CD4-positive, alpha-beta T cell treated with Interleukin-6 for 4 hours (primary cell): ENCODE measurements around the gene RUSC2.
"Not testable (repeated sequence)": the region's sequence is repeated elsewhere in the genome, so short reads cannot be mapped to it uniquely, and the experiment has no call there.

Source experiments
- DNase-seq: peaks from one replicate; pipeline ENCODE4 v3.0.0-alpha.2; 2020; ENCODE audit warnings: mixed read lengths

Gene RUSC2

DNA sequence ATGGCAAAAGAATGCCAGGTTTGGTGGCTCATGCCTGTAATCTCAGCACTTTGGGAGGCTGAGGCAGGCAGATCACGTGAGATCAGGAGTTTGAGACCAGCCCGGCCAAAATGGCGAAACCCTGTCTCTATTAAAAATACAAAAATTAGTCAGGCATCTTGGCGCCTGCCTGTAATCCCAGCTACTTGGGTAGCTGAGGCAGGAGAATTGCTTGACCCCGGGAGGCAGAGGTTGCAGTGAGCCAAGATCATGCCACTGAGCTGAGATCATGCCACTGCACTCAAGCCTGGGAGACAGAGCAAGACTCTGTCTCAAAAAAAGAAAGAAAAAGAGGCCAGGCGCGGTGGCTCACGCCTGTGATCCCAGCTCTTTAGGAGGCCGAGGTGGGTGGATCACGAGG lies 8.3 kb downstream of the RUSC2 start:
- DNase-seq = not testable (repeated sequence)

DNA sequence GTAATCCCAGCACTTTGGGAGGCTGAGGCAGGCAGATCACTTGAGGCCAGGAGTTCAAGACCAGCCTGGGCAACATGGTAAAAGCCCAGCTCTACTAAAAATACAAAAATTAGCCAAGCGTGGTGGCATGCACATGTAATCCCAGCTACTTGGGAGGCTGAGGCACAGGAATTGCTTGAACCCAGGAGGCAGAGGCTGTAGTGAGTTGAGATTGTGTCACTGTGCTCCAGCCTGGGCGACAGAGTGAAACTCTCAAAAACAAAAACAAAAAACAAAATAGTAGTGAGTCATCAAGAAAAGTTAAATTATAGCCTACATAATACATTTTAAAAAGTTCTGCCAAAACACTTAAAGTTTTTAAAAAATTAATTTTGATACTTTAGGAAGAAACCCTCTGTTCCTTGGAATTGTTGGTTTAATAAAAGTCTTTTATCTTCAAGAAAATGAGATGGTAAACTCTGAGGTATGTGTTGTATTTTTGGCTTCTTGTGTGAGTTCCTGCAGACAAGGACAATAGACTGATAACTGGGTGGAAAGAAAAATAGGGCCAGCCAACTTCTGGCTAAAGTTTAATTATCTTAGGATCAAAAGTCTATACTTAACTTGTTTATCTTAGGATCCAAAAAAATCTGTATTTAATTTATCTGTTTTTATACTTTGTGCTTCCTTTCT lies 9.3 kb downstream of the RUSC2 start:
- no peak for DNase-seq

DNA sequence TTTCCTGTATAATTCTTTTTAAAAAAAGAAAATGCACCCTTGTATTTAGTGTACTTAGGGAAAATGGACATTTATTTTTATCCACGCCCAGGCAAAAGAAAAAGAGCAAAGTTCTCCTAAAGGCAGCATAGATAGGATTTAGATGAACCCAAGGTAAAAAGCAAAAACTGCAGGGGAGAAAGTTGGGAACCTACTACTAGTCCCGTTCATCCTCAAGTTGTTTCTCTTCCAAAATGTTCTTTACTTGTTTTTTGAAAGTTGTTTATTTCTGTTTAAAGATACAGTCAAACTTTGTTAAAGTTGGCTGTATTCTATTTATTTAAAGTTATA lies 9.8 kb downstream of the RUSC2 start:
- DNase-seq = no peak

DNA sequence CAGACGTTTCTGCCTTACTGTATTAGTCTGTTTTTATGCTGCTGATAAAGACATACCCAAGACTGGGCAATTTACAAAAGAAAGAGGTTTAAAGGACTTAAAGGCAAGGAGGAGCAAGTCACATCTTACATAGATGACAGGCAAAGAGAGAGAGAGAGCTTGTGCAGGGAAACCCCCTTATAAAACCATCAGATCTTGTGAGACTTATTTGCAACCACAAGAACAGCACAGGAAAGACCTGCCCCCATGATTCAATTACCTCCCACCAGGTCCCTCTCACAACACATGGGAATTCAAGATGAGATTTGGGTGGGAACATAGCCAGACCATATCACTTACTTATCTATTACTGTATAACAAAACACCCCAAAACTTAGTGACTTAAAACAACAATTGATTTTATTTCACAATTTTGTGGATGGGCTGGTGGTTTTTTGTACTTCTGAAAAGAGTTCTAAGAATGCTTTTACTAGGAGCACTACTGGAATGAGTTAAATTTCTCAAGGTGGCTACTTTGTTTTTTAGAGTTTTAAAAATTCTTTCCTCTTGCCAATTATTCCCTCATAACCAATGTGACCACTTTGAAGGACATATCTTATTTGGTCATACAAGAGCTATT lies 10.3 kb downstream of the RUSC2 start:
- DNase-seq = no peak

DNA sequence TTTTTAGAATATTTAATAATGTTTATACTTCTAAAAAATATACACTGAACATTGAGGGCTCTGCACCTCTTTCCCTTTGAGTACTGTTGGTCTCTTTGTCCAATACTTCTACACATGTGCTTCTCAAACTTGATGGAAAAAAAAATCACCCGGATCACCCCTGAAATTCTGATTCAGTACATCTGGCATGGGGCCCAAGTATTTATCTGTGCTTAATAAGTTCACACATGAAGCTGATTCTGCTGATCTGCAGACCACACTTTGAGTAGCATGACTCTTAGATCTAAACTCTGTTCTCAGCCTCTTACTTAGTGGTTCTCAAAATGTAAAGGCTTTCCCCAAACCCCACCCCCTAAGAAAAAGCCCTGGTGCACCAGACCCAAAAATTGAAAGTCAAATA lies 12.0 kb downstream of the RUSC2 start:
- DNase-seq = no peak

- DNase-seq = no peak
These were observed 16.4 kb downstream of the RUSC2 start for GRCh38 chr9:35506359-35506758.

- DNase-seq = no peak
These were observed 18.2 kb downstream of the RUSC2 start for GRCh38 chr9:35508069-35508468.

- DNase-seq = no peak
These were observed 20.5 kb downstream of the RUSC2 start for GRCh38 chr9:35510383-35510753.

DNA sequence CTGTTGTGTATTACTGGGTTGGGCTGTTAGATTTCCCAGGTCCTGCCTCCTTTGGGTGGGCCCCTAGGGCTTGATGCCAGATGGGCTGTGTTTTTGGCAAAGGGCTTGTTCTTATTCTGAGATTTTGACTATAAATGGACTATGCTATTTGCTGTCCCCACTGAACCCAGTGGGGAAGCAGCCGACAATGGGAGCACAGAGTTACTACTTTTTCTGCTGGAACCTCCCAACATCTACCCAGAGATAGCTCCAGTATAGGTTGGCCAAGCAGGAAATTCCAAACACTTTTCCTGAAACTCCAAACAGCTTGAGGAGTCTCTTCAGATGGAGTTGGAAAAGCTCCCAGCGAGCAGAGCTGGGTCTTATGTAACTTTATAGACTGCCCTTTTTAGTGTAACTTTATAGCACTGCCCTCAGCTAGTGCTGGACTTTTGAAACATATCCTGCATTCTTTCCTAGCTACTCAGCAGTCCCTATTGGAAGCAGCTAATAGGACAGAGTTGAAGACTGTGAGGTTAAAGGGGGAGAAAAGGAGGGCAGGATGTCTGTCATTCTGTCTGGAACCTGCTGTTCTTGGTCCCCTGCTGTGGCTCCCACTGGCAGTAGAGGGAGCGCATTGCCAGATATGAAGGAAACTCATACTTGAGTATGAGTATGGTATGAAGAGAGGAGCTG lies 21.0 kb downstream of the RUSC2 start:
- no peak for DNase-seq

DNA sequence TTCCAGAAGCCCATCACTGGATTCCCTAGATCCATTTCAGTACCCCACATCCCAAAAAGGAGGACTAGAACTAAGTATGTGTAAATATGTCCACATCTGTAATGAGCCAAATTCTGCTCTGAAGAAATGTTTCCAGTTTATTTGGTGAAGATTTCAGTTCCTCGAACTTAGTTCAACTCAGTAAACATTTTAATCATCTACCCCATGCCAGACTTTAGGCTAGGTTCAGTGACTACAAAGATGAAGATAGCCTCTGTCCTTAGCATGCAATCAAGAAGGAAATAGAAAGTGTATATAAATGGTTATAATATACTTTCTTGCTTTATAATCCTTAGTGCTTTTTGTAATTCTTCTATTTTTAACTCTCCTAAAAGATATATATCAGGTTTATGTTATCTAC lies 21.5 kb downstream of the RUSC2 start:
- DNase-seq = no peak

DNA sequence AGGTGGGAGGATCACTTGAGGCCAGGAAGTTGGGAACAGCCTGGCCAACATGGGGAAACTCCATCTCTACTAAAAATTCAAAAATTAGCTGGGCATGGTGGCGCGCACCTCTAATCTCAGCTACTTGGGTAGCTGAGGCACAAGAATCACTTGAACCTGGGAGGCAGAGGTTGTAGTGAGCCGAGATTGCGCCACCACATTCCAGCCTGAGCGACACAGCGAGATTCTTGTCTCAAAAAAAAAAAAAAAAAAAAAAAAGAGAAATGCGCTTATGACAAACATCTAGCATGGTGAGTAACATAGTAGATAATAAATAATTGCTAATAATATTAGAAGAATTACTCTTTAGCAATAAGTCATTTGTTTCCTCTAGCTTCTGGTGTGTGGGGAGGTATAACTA lies 25.9 kb downstream of the RUSC2 start:
- no peak for DNase-seq

DNA sequence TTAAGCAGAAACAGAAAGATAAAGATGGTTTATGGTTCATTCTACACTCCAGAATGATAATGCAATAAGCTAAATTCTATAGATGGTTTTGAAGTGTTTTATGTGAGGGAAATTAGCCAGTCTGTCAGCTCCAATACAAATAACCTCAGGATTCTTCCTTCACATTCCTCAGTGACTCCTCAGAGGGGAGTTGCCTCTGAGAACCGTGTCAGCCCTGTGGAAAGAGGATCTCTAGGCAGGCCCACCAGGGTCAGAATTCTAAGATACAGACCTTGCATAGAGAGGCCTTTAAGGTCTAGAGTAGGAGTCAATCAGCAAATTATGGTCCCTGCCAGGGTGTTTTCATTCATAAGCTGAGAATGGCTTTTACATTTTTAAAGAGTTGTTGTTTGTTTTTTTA lies 26.6 kb downstream of the RUSC2 start:
- no peak for DNase-seq

DNA sequence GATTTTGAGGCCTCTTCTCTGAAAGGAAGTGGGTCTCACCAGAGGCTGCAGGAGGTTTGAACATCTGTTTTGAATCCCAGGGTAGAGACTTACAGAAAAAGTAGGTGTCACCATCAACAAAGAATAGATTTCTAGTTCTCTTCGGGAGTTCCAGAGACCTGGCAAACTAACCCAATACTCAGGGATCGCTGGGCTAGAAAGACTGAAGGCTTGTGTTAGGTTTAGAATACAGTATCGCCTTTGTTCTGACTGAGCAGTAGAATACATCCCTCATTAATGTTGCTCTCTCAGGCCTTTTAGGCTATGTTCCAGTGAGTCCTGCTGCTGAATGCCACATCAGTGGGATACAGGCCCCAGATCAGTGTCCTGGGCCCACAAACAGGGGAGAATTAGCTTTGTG lies 27.2 kb downstream of the RUSC2 start:
- DNase-seq = no peak

DNA sequence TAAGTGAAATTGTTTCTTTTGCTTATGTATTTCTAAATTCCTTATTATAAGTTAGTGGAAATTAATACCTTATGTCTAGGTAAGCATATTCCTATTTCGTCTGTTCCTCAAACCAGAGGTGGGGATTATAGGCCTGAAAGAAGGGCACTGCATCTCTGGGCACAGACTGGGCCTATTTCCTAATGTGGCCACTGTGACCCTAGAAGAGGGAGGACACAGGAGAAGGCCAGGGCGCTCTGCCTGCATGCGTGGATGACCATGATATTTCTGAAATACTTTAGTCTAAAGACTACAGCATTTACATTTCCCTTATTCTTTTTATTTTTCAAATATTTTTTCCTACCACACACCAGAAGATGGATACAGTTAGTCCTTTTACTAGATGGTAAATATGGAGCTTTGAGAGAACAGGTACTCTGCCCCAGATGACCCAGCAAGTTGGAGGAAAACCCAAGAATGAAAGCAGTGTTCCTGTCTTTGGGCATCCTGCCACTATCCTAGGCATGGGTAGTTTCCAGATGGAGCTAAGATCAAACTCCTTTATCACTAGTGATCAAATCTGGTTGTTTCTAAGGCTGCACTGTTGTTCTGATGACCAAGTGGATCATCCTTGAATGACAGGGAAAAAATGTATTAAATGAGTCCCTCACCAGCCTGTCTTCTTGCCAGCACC lies 27.8 kb downstream of the RUSC2 start:
- DNase-seq = no peak

DNA sequence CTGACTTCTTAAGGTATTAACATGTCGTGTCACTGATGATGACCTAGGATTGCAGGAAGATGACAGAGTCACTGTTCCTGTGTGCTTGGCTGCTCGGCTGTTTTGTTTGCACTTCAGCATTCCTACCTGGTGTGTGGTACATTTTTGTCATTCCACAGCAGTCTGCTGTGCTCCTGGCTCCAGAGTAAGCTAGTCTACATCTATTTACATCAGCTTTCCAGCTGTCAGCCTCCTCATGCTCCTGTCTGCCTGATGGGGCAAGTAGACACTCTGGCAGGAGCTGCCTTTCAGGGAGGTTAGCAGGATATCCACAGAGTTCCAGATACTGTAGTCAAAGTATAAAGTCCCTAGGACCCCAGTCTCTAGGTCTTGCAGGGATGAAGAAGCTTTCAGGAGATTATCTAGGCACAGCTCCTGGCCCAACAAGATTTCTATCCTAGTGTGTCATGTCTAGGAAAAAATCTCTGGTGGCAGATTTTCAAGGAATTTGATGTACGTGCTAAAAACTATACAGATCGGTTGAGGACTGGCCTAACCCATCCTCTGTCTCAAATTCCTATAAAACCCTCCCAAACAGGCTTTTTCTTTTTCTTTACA lies 28.4 kb downstream of the RUSC2 start:
- DNase-seq = no peak

DNA sequence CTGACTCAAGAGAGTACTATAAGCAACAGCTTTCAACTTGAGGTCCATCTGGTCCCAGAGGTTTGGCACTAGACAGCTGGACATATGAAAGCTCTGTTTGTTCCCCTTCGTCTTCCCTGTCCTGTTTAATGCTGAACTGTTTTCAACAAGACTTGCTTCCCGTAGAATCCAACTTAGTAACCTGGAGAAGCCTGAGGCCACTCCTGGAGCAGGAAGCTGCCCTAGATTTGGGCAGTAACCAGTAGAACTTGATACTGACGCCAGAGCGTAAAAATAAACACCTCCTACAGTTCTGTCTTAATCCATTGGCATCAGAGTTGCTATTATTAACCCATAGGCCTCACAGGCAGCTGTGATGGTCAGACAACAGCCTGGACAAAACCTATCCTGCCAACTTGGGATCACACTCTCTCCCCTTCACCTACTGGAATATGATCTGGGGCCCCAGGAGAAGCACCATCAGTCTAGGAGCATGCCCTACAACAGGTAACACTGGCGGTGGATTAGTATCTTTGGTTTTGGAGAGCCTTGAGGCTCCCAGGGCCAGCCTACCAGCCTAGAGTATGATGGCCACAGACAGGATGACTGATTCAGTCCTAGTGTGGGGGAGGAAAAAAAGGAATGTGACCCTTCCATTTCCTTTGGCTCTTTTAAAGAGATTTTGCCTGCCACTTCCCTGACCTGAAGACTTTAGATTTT lies 29.2 kb downstream of the RUSC2 start:
- no peak for DNase-seq

- DNase-seq = no peak
These were observed 29.9 kb downstream of the RUSC2 start for GRCh38 chr9:35519692-35520363.

DNA sequence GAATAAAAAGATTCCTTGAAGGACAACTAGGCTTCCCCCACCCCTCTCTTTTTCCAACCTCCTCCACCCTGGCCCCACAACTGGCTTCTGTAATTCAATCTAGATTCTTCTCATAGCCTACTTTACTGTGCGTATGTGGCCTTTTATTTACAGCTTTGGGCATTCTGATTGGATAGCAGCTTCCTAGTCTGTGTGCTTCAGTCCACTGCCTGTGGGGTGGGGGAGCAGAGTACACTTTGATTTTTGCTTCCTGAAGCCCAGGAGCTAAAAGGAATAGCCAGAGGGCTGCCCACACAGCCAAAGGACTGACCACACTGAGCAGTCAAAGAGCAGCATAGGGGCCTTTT lies 30.4 kb downstream of the RUSC2 start:
- DNase-seq = no peak

GRCh38 chr9:35521708-35522107 lies 31.8 kb downstream of the RUSC2 start:
- no peak for DNase-seq

GRCh38 chr9:35522187-35522586 lies 32.3 kb downstream of the RUSC2 start:
- DNase-seq = no peak

- no peak for DNase-seq
These were observed 32.8 kb downstream of the RUSC2 start for GRCh38 chr9:35522700-35523099.

- DNase-seq = not testable (repeated sequence)
These were observed 33.6 kb downstream of the RUSC2 start for GRCh38 chr9:35523556-35523955.
